Stimulated activated CD8-positive, alpha-beta memory T cell treated with anti-CD3 and anti-CD28 coated beads, Interleukin-12 subunit alpha, Interleukin-12 subunit beta, amount 100 ng/mL, for 1 hour (primary cell): ENCODE data around the gene CCDC146.
"Not testable (repeated sequence)": the region's sequence is repeated elsewhere in the genome, so short reads cannot be mapped to it uniquely, and the experiment has no call there.

ENCODE experiments used
- DNase-seq: peaks from one replicate; pipeline ENCODE4 v3.0.0-alpha.2; 2020; ENCODE audit warnings: low read depth

The CCDC146 gene

GRCh38 chr7:77246026-77246640 is 123.7 kb downstream of the CCDC146 start:
- DNase-seq: no peak

- DNase-seq: peak; percentile 79
Observed at GRCh38 chr7:77247206-77247850, 124.9 kb downstream of the CCDC146 start.

- DNase-seq: no peak
Observed at GRCh38 chr7:77248154-77248553, 125.7 kb downstream of the CCDC146 start.

- no peak for DNase-seq
Observed at GRCh38 chr7:77252506-77252905, 130.1 kb downstream of the CCDC146 start.

- no peak for DNase-seq
Observed at GRCh38 chr7:77253151-77253550, 130.7 kb downstream of the CCDC146 start.

- DNase-seq: no peak
Observed at GRCh38 chr7:77254429-77254828, 132.0 kb downstream of the CCDC146 start.

- DNase-seq: no peak
Observed at GRCh38 chr7:77254915-77255314, 132.5 kb downstream of the CCDC146 start.

- DNase-seq: no peak
Observed at GRCh38 chr7:77258014-77258413, 135.6 kb downstream of the CCDC146 start.

GRCh38 chr7:77258593-77258992 is 136.2 kb downstream of the CCDC146 start:
- DNase-seq: no peak

- no peak for DNase-seq
Observed at GRCh38 chr7:77262316-77262715, 139.9 kb downstream of the CCDC146 start.

GRCh38 chr7:77265666-77266065 is 143.3 kb downstream of the CCDC146 start:
- DNase-seq: no peak

GRCh38 chr7:77266291-77266794 is 143.9 kb downstream of the CCDC146 start:
- DNase-seq: no peak

GRCh38 chr7:77269360-77270093 is 147.1 kb downstream of the CCDC146 start:
- no peak for DNase-seq

- no peak for DNase-seq
Observed at GRCh38 chr7:77270094-77270480, 147.7 kb downstream of the CCDC146 start.

GRCh38 chr7:77271766-77272165 is 149.4 kb downstream of the CCDC146 start:
- no peak for DNase-seq

- DNase-seq: not testable (repeated sequence)
Observed at GRCh38 chr7:77275663-77276062, 153.2 kb downstream of the CCDC146 start.

- DNase-seq: no peak
Observed at GRCh38 chr7:77276120-77276519, 153.7 kb downstream of the CCDC146 start.

GRCh38 chr7:77281780-77282478 is 159.5 kb downstream of the CCDC146 start:
- DNase-seq: no peak

GRCh38 chr7:77282897-77283296 is 160.5 kb downstream of the CCDC146 start:
- DNase-seq: no peak

- DNase-seq: no peak
Observed at GRCh38 chr7:77284005-77284404, 161.6 kb downstream of the CCDC146 start.

- DNase-seq: no peak
Observed at GRCh38 chr7:77284616-77285015, 162.2 kb downstream of the CCDC146 start.

GRCh38 chr7:77288676-77289320 is 166.4 kb downstream of the CCDC146 start:
- DNase-seq: no peak
